H1 (cell line): ENCODE results near the gene FOXP4. TPM values are rescaled to one million over a fixed set of nuclear protein-coding genes. Genes with fewer than 3 reads are reported as not detected.
A peak's percentile ranks its signal among the peaks of the same experiment; 100 is the strongest.

ENCODE experiments used
- CTBP2 ChIP-seq: IDR thresholded peaks from 2 replicates; pipeline ENCODE4 v1.7.0; 2011; ENCODE audit warnings: borderline replicate concordance, mild to moderate bottlenecking, moderate library complexity, mixed read lengths, low read length; ENCODE audit not compliant: insufficient read depth, insufficient read length
- polyA plus RNA-seq, 7 experiments: library from polyadenylated mRNA; depleted of rRNA in 3 of 7; stranded (reverse) in 5 of 7; unstranded in 2 of 7; fragments of >200 nt in 5 of 7; fragments of 200-250 nt in 2 of 7; gene quantifications; 1 replicate in 5 of 7; 2 replicates in 1 of 7; 4 replicates in 1 of 7; pipeline versions ENCODE4 v1.2.1 to v1.2.3, GENCODE V29; 2011 to 2013; ENCODE audit warnings: missing spikeins in 2 of 7, mixed read lengths in 2 of 7
- total RNA-seq: library from RNA; stranded (reverse); fragmentation: NEBNext Ultra II Directional; extraction: Animal tissue kit (Norgen Biotek cat#: 25700); gene quantifications from 2 replicates; pipeline ENCODE4 v1.2.1, GENCODE V29; 2021

Gene FOXP4
- total and polyA plus RNA-seq, 2 of the 8 experiments (the other 6 are each of a cell fraction or from before 2014, with no cell fraction given): 4.8 to 13.3 TPM

GRCh38 chr6:41546866-41547798 is 951 bp downstream of the FOXP4 start (continued):
- TF ChIP-seq CTBP2: peak; percentile 26
